ENCODE data around the gene PGRMC2. TPM values are rescaled to one million over a fixed set of nuclear protein-coding genes. Genes with fewer than 3 reads are reported as not detected.

PGRMC2 gene
- total RNA-seq, 1 experiment from 2014 or later: 77.6 TPM

GRCh38 chr4:128320656-128321055 lies 33.0 kb upstream of the PGRMC2 start:
- DNase-seq: no peak
- no CpG with 5 or more reads among the region's 1 CpG for WGBS (ENCODE audit: extremely low coverage, insufficient read length, low lambda C conversion rate)
- no peaks in the 10 kb centered on the region for H3K9me3 ChIP-seq (ENCODE audit: control insufficient read depth, low read depth, low read length)
- H2AFZ ChIP-seq (ENCODE audit: low read length): no peak overlapping the region
- H2BK5ac ChIP-seq (ENCODE audit: insufficient read length, low read length): no peak overlapping the region
- H2AK5ac ChIP-seq (ENCODE audit: insufficient read length, low read length): no peak overlapping the region
- H3T11ph ChIP-seq (ENCODE audit: low read length): no peak overlapping the region
- H2BK12ac ChIP-seq (ENCODE audit: insufficient read length, low read depth, low read length): no peak overlapping the region
- H2BK15ac ChIP-seq (ENCODE audit: low read depth, low read length): no peak overlapping the region
- H3K14ac ChIP-seq (ENCODE audit: insufficient read depth, low read length): no peak overlapping the region
- H3K23me2 ChIP-seq (ENCODE audit: insufficient read length, low read depth, low read length, poor library complexity, severe bottlenecking): no peaks in the 10 kb centered on the region
- no peak overlapping the region for H4K91ac ChIP-seq (ENCODE audit: insufficient read length, low read depth, low read length)
- Mint-ChIP-seq H3K4me1 (no peaks in the 10 kb centered on the region; a peak in 1 of 4 replicates), H3K27ac (no peak overlapping the region), H3K4me3 (no peak overlapping the region), H3K36me3 (ENCODE audit: insufficient read depth in 1 of 3, low read depth in 3 of 3) (no peaks in the 10 kb centered on the region; a peak in 1 of 7 replicates), H3K9me3 (no peaks in the 10 kb centered on the region), H3K27me3 (ENCODE audit: low read depth) (no peaks in the 10 kb centered on the region)
- no peak overlapping the region for H3K18ac ChIP-seq (ENCODE audit: insufficient read length, low read depth, low read length)
- no peak overlapping the region for H3K56ac ChIP-seq (ENCODE audit: insufficient read length, low read depth, low read length)
- H3K23ac ChIP-seq (ENCODE audit: insufficient read length, low read depth, low read length): no peak overlapping the region
- no peak overlapping the region for H3K4me2 ChIP-seq (ENCODE audit: insufficient read depth, insufficient read length, low read length)
- H3K79me1 ChIP-seq (ENCODE audit: insufficient read depth, low read depth, low read length, poor library complexity, severe bottlenecking): no peaks in the 10 kb centered on the region
- no peaks in the 10 kb centered on the region for H3K79me2 ChIP-seq (ENCODE audit: insufficient read depth, low read length)
- no peak overlapping the region for H3K27ac ChIP-seq (ENCODE audit: insufficient read length, low read depth, low read length)
- no peak overlapping the region for H2BK120ac ChIP-seq (ENCODE audit: low read depth, low read length, poor library complexity, severe bottlenecking)
- no peak for TF ChIP-seq CTCF (conservative IDR thresholded peaks at IDR 0.05)
- H3K27me3 ChIP-seq (ENCODE audit: insufficient read depth, low read length): no peaks in the 10 kb centered on the region
- no peak overlapping the region for H4K8ac ChIP-seq (replicated peaks; ENCODE audit: insufficient read length, low read depth, low read length)
- H2BK20ac ChIP-seq (ENCODE audit: low read depth, low read length, poor library complexity, severe bottlenecking): no peak overlapping the region
- H4K20me1 ChIP-seq (ENCODE audit: control insufficient read depth, insufficient read depth, insufficient read length): no peaks in the 10 kb centered on the region
- H3K4me1 ChIP-seq (ENCODE audit: insufficient read depth, low read length): no peaks in the 10 kb centered on the region; the same call in 1 of the 2 replicates
- H3K9ac ChIP-seq (ENCODE audit: extremely low read depth, insufficient read length, low read length): no peak overlapping the region
- H3K4ac ChIP-seq (ENCODE audit: low read depth, low read length): no peak overlapping the region
- H4K5ac ChIP-seq (ENCODE audit: insufficient read length, low read depth, low read length): no peak overlapping the region
